GM19372 (cell line): ENCODE measurements around the gene HPGDS.
"Not testable (repeated sequence)": the region's sequence is repeated elsewhere in the genome, so short reads cannot be mapped to it uniquely, and the experiment has no call there.

ENCODE experiments used
- ATAC-seq: cut with Tn5 transposase; IDR thresholded peaks from one replicate; pipeline ENCODE4 v1.9.1; 2021; ENCODE audit warnings: mild to moderate bottlenecking, low read depth, moderate library complexity; ENCODE audit not compliant: unreplicated experiment

Gene HPGDS

DNA sequence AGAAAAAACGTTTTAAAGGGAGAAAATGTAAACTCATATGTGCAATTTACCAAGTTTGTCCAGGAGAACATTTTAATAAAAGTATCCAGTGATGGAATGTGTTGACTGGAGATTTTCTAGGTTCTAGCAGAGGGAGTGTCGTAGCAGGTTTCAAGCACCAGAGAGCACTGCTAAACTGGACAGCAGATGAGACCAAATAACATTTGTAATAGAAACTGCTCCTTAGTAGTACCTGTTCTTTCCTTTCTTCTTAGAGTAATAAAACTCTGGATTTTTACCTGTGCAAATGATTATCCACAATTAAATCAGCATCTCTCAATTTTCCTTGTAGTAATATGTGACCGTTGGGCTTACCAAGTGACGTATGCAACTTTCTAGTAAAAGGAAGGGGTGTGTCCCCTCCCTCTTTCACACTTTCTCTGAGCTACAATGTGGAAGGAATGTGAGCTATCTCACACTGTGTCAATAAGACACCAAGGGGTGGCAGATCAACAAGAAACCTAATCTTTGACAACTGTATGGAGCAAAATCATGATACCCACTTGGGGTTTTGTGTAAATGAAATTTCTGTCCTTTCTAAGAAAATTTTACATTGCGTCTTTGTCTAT, 9.5 kb downstream of the HPGDS start:
- no peak for ATAC-seq

DNA sequence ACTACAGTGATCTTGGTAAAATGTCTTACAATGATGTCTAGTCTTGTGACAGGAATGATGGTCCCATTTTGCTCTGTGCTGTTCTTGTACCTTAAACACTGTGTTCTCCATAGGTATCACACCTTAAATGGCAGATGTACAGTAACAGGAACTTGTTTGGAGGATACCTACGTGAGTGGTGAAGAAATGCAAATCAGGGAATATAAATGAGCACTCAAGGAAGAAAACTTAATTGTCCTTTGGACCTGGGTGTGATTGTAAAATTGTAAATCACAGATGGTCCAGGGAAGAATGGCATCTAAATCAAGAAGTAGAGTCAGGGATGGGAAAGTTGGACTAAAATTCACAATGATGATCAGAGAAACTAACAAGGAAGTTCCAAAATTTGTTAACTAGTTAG, 12.7 kb downstream of the HPGDS start:
- no peak for ATAC-seq

DNA sequence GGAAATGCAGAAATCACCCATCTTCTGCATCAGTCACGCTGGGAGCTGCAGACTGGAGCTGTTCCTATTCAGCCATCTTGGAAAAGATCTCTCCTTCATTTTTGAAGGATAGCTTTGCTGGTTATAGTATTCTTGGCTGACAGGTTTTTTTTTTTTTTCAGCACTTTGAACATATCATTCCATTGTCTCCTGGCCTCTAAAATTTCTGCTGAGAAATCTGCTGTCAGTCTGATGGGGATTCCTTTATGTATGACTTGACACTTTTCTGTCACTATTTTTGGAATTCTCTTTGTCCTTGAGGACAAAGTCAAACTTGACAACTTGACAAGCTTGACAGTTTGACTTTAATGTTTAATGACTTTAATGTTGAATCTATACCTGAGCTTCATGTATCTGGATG, 16.8 kb downstream of the HPGDS start:
- ATAC-seq = no peak

DNA sequence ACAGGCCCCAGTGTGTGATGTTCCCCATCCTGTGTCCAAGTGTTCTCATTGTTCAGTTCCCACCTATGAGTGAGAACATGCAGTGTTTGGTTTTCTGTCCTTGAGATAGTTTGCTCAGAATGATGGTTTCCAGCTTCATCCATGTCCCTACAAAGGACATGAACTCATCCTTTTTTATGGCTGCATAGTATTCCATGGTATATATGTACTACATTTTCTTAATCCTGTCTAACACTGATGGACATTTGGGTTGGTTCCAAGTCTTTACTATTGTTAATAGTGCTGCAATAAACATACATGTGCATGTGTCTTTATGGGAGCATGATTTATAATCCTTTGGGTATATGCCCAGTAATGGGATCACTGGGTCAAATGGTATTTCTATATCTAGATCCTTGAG, 22.7 kb downstream of the HPGDS start:
- not testable (repeated sequence) for ATAC-seq

DNA sequence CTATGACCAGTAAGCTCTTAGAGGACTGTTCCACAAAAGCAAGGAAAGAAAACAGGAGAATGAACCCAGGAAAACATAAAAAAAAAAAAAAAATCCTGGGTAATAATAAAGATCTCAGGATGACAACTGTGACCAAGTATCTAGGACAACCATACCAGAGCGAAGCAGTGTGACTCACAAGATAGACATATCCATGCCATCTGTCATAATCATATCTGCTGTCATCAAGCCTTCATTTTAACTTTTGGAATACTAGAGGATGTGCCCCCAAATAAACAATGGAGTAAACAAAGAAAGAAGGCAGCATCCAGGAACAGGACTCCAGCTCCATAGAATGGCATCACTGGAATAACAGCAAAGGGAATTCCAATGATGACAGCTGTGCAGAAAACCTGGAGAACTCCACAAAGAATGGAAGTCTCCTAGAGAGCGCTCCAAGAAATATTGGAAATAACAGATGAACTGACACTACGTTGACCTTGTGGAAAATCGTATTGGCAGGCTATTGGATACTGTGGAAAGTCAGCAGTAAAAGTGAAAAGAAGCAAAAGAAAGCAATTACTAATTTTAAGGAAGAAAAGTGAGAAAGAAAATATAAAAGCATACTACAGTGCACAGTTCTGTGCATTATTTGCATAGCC, 35.3 kb downstream of the HPGDS start:
- no peak for ATAC-seq

DNA sequence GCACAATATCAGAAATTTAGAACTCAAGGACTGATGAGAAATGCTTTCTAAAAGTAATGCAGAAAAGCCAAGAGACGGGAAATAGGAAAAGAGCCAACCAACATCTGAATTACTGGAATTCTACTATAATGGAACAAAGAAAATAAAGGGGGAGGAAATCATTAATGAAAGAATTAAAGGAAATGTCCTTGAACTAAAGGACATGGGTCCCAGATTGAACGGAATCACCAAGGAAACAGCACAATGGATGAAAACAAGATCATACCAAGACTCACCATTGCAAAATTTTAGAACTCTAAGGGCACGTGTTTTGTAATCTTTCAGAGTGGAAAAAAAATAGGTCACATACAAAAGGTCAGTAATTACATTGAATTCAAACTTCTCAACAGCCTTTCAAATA, 35.9 kb downstream of the HPGDS start:
- ATAC-seq = no peak

DNA sequence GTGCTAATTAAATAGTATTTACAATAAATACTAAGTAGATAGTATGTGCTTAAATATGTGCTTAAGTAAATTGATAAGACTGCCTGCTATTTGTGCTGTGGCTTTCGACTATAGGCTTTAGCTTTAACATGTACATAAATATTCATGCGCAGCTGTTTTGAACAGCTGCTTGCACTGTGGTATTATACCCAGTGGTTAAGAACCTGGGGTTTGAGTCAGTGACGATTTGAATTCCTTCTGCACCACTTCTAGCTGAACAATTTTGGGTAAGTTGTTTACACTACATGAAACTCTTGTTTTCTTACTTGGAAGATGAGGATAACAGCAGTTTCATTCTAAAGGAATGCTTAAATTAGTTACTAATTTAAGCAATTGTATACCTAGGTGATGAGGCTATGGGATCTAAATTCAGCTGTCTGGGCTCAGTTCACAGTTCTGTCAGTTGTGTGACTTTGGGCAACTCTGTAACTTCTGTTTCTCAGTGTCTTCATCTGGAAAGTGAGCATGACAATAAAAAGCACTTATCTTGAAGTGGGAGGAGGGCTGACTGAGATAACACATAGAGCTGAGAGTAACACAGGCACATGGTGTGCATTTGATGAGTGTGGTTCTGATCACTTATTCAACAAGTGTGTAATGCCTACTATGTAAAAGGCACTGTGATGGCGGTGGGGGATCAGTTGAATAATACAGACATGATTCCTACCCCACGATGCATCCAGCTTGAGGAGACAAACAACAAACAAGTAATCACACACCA, 37.0 kb downstream of the HPGDS start:
- no peak for ATAC-seq

DNA sequence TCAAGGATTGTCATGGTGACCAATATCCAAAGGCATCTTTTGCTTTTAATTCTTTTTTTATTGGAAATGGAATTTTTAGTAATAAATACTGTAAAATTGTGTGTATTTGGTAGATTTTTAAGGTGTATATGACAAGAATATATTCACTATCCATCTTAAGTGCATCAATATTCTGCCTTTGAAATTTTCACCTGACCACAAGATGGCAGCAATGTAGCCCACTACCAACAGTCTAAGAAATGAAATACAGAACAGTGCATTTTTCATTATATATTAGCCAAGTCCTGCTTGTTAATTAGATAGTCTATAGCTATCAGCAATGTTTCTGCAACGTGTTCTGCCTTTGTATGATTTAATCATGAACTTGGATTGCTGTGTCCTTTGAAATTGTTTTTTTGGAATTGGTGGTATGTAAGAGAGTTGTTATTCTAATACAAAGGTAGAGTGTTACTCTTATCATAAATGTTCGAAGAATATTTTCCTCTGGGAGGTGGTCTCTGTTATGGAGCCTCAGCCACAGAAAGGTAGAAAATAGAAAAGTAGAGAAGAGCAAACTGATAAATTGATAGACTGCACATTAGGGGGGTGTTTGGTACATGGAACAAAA, 38.2 kb downstream of the HPGDS start:
- peak; percentile 70 for ATAC-seq

DNA sequence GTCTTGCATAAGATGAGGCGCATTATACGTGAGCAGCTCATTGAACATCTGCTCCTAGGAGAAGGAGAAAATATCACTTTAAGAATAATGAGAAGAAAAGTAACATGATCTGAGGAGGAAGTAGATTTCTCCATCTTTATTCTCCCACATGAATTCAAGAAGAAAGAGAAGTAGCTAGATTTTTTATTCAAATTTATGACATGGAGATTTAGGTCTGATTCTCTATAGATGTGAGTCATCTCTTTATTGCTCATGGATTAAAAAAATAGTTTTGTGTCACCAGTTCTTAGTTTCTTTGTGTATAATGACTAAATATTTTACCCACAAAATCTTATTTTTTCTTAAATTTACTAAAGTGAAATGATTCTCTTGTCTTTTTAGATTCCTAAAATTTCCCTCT, 40.4 kb downstream of the HPGDS start:
- no peak for ATAC-seq

DNA sequence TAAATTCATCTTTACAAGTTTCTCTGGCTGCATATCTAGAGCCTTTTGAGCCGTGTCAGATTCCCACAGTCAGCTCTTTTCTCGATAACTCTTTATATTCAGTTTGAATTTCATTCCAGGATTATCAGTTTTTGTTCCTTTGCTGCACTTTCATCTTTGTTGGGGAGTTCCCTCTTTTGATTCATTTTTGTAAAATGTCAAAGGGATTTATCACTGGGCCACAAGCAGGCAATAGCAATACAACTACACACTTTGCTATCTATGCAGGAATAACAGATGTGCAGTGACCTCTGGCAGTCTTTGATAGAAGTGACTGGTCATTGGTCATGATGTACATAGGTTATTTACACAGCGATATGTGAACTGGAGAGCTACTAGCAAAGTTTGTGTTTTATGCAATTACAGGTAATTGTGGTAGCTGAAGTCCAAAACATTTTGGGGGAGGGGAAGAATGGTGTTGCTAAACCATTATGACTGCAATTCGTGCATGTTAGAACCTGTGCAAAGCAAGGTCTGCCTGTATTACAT, 43.8 kb downstream of the HPGDS start:
- ATAC-seq = no peak

DNA sequence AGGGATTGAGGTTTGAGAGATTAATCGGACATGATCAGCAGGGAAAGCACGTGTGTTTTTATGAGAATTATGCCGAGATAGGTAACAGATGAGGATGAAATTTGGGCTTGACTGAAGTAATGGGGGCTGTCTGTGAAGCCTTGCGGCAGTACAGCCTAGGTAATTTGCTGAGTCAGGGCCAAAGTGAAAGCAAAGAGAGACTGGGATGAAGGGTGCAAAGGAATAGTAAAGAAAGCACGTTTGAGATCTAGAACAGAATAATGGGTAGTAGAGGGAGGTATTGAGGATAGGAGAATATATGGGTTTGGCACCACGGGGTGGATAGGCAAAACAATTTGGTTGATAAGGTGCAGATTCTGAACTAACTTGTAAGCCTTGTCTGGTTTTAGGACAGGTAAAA, 47.2 kb downstream of the HPGDS start:
- not testable (repeated sequence) for ATAC-seq

DNA sequence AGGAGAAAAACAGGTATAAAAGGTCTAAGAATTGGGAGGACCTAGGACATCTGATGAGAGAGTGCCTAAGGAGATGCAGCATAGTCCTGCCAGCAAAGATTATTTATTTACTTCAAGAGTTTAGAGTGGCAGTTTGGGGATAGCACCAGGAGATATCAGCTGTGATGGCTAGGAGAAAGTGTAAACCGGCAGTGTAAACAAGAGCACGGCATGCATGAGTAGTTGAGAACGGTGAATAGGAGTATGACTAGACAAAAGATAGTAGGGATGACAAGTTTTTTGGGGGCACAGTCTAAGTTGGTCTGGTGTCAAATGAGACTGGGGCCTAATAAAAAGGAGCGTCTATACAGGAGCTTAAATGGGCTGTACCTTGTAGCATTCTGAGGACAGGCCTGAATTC, 48.7 kb downstream of the HPGDS start:
- not testable (repeated sequence) for ATAC-seq

DNA sequence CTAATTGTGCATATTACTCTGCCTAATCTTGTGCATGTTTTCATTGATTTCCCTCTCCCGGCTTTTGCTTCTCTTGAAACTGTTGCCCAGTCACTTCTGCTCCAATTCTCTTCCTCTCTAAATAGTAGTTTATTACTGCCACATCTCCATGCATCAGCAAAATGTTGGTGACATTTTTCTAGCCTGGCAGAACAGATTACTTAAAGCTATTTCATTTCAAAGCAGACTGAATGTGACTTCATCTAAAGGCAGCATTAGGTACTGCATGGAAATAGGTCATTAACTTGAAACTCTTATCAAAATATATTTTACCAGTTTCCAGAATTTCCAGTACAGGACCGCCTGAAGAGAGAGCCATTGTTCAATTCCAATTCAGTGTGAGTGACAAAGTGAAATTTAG, 52.4 kb downstream of the HPGDS start:
- no peak for ATAC-seq

DNA sequence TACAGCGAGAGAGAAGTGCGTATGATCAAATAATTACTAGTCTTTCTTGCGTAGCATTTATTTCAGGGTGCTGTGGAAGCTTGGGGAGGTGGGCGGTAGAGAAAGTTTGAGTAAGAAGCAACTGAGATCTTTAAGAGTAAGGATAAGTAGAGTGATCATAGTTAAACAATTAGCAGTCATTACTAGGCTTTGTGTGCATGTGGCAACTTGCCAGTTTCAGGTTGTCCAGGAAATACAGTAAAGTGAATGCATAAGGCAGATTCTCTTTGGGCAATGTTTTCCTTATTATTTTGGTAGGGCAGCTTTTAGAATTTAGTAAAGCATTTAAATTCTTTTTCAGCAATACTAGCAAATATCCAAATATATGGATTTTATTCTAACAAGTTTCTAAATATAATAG, 57.0 kb downstream of the HPGDS start:
- no peak for ATAC-seq

DNA sequence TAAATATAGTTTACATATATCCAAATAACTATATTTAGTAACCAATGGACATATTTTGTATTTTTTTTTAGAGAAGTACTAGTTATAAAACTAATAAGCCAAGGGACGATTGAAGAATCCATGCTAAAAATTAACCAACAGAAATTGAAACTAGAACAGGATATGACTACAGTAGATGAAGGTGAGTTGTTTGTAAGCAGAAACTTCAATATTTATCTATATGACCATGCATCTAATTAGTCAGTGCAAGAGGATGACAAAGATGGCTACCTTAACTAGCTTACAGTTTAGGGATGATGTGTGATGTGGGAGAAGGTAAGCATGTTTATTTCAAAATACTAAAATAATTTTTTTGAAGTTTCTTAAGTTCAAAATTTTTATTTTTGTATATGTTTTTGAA, 57.7 kb downstream of the HPGDS start:
- ATAC-seq = peak; percentile 52

DNA sequence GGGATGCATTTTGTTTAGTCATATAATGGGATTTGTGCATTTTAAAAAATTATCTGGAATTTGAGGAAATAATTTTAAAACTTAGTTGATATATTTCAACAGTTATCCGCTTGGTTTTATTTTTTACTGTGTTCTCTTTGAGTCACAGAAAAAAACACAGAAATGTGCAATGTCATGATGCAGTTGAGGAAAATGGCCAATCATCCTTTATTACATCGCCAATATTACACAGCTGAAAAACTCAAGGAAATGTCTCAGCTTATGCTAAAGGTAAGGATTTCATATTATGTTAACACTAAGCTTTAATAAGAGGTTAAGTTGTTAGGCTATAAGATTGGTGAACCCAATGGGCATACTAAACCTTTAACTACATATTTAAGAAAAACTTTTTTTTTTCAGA, 63.9 kb downstream of the HPGDS start:
- no peak for ATAC-seq

DNA sequence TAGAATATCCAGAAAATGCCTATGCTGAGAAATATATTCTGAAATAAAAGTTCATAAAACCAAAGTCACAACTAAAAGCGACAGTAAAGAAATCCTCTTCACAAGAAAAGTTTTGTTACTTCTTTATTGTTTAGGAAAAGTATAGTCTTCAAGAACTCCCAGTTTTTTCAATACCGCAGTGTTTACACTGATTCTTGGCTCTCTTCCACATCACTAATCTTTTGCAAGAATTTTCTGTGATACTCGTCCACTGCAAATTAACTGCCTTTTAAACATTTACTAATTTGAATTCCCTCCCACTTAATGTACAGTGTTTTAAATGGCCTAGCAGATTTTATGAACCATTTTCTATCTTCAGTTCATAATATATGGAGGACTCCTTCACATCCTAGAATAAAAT, 65.1 kb downstream of the HPGDS start:
- ATAC-seq = no peak

DNA sequence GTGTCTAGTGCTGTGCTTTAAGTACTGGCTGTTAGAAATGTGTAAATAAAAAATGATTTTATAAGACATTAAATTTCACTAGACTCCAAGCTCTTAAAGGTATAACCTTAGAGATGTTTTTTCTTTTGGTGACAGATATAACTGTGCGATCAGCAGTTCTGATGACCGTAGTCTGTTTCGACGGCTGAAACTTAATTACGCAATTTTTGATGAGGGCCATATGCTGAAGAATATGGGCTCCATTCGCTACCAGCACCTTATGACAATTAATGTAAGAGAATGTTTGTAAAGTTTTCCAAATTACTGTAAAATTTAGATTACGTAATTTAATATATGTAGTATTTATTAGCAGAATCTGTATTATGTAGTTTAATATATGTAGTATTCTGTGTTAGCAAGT, 66.4 kb downstream of the HPGDS start:
- no peak for ATAC-seq

DNA sequence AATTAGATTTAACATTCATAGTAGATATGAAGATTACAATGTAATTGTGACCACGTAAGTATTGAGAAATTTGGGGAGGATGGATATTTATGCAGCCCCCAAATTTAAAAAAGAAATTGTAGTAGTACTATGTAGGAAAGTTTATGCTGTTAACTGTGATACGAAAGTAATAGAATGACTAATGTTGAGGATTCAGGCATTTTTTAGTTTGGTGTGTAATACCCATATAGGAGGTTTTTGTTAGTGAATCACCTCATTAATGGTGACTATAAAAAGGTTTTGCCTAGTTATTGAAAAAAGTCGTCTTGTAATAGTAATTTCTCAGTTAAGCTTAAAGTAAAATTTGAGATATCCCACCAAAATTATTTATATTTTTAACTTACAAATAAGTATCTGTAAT, 67.7 kb downstream of the HPGDS start:
- no peak for ATAC-seq

DNA sequence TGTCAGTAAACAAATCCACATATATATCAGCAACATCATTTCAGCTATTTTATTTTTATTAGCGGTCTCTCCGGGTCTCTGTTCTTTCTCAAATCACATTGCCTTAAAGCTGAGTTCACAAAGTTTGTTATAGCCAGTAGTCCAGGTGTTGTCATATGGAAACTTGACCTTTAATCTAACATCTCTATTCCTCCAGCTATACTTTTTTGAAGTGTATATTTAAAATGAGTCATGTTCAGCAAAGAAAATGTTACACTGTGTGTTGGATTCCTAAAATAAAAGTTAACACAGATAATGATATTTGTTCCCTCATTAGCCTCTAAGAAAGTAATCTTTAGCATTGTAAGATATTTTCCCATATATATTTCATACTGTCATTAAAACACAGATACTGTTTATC, 71.4 kb downstream of the HPGDS start:
- ATAC-seq = no peak

DNA sequence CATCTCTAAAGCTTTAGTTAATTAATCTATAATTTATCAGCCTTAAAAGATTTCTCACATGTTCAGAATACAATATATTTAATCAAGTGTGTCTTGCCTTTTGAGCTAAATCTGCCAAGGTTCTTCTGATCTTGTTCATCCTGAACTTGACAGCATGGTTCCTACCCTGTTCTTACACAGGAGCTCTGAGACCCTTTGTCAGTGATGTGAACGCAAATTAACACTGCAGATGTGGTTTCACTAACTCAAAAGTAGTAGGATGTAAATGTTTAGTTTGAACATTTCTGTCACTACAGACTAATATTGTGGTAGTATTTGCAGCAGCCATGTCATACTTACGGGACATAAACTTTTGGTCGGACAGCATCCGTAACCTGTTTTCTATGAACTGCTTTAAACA, 75.6 kb downstream of the HPGDS start:
- no peak for ATAC-seq
